ENCODE results near the gene SPN. TPM values are rescaled to one million over a fixed set of nuclear protein-coding genes. Genes with fewer than 3 reads are reported as not detected.

SPN gene
- total RNA-seq, 1 experiment from 2014 or later = not detected

- H3K27ac ChIP-seq (ENCODE audit: low read length) = no peak overlapping the region
- TF ChIP-seq EZH2 (IDR thresholded peaks at IDR 0.05; ENCODE audit: low read length, unreplicated experiment) = no peak
- no peak for TF ChIP-seq CTCF (conservative IDR thresholded peaks at IDR 0.05; ENCODE audit: low read depth, low read length)
- TF ChIP-seq EZH2phosphoT487 (IDR thresholded peaks at IDR 0.05; ENCODE audit: borderline replicate concordance, low read length) = no peak
- H3K9me2 ChIP-seq (replicated peaks; ENCODE audit: low read length) = no peaks in the 10 kb centered on the region
- no peaks in the 10 kb centered on the region for H3K4me1 ChIP-seq (ENCODE audit: insufficient read depth, low read length)
- BruUV-seq (replicated peaks) = no TSS peak
- H3K4me2 ChIP-seq (ENCODE audit: low read length) = no peak overlapping the region
- no peaks in the 10 kb centered on the region for H4K20me1 ChIP-seq (ENCODE audit: low read length)
- ATAC-seq = no peak
- intact Hi-C loops (cut with micrococcal nuclease) = no loop called here
- H3F3A ChIP-seq (ENCODE audit: low read length, unreplicated experiment) = no peaks in the 10 kb centered on the region
- H3K36me3 ChIP-seq (ENCODE audit: low read depth, low read length) = no peaks in the 10 kb centered on the region
- no peaks in the 10 kb centered on the region for H3K27me3 ChIP-seq (ENCODE audit: low read length)
- H3K79me2 ChIP-seq (ENCODE audit: low read length) = no peaks in the 10 kb centered on the region
- POLR2A ChIA-PET (ENCODE audit: unreplicated experiment) = no interaction called here
- DNase-seq = no peak
- no peak overlapping the region for H3K9ac ChIP-seq (ENCODE audit: low read length)
- H3K9me3 ChIP-seq (ENCODE audit: low read length) = no peaks in the 10 kb centered on the region
- H3K4me3 ChIP-seq (ENCODE audit: low read length) = no peak overlapping the region
- no peak overlapping the region for H2AFZ ChIP-seq (ENCODE audit: low read length)
- CTCF ChIA-PET = no interaction called here
Observed at GRCh38 chr16:29645694-29646187, 17.3 kb upstream of the SPN start.

GRCh38 chr16:29646947-29647346, 16.1 kb upstream of the SPN start:
- no TSS peak for BruUV-seq (replicated peaks)
- H3K27me3 ChIP-seq (ENCODE audit: low read length) = no peaks in the 10 kb centered on the region
- H3K4me1 ChIP-seq (ENCODE audit: insufficient read depth, low read length) = no peaks in the 10 kb centered on the region
- POLR2A ChIA-PET (ENCODE audit: unreplicated experiment) = no interaction called here
- ATAC-seq = no peak
- no peak overlapping the region for H3K4me2 ChIP-seq (ENCODE audit: low read length)
- no peak overlapping the region for H3K27ac ChIP-seq (ENCODE audit: low read length)
- intact Hi-C loops (cut with micrococcal nuclease) = no loop called here
- H2AFZ ChIP-seq (ENCODE audit: low read length) = no peak overlapping the region
- H3K9me3 ChIP-seq (ENCODE audit: low read length) = no peaks in the 10 kb centered on the region
- no peak overlapping the region for H3K4me3 ChIP-seq (ENCODE audit: low read length)
- no peaks in the 10 kb centered on the region for H4K20me1 ChIP-seq (ENCODE audit: low read length)
- no peaks in the 10 kb centered on the region for H3F3A ChIP-seq (ENCODE audit: low read length, unreplicated experiment)
- CTCF ChIA-PET = no interaction called here
- H3K36me3 ChIP-seq (ENCODE audit: low read depth, low read length) = no peaks in the 10 kb centered on the region
- H3K9ac ChIP-seq (ENCODE audit: low read length) = no peak overlapping the region
- no peaks in the 10 kb centered on the region for H3K9me2 ChIP-seq (replicated peaks; ENCODE audit: low read length)
- H3K79me2 ChIP-seq (ENCODE audit: low read length) = no peaks in the 10 kb centered on the region
- no peak for DNase-seq
- no peak for TF ChIP-seq EZH2 (IDR thresholded peaks at IDR 0.05; ENCODE audit: low read length, unreplicated experiment)
- TF ChIP-seq EZH2phosphoT487 (IDR thresholded peaks at IDR 0.05; ENCODE audit: borderline replicate concordance, low read length) = no peak
- no peak for TF ChIP-seq CTCF (conservative IDR thresholded peaks at IDR 0.05; ENCODE audit: low read depth, low read length)

GRCh38 chr16:29649588-29650494, 13.2 kb upstream of the SPN start:
- no peaks in the 10 kb centered on the region for H3K27me3 ChIP-seq (ENCODE audit: low read length)
- H3K9me2 ChIP-seq (replicated peaks; ENCODE audit: low read length) = no peaks in the 10 kb centered on the region
- H3K27ac ChIP-seq (ENCODE audit: low read length) = no peak overlapping the region
- H3K9ac ChIP-seq (ENCODE audit: low read length) = no peak overlapping the region
- H2AFZ ChIP-seq (ENCODE audit: low read length) = no peak overlapping the region
- ChIA-PET POLR2A (ENCODE audit: unreplicated experiment) (no interaction called here), CTCF (no interaction called here)
- no peaks in the 10 kb centered on the region for H3K9me3 ChIP-seq (ENCODE audit: low read length)
- H3K4me3 ChIP-seq (ENCODE audit: low read length) = no peak overlapping the region
- H3K36me3 ChIP-seq (ENCODE audit: low read depth, low read length) = no peaks in the 10 kb centered on the region
- BruUV-seq (replicated peaks) = no TSS peak
- no peaks in the 10 kb centered on the region for H3K79me2 ChIP-seq (ENCODE audit: low read length)
- intact Hi-C loops (cut with micrococcal nuclease) = no loop called here
- H3F3A ChIP-seq (ENCODE audit: low read length, unreplicated experiment) = no peaks in the 10 kb centered on the region
- TF ChIP-seq EZH2phosphoT487 (IDR thresholded peaks at IDR 0.05; ENCODE audit: borderline replicate concordance, low read length) (no peak), EZH2 (IDR thresholded peaks at IDR 0.05; ENCODE audit: low read length, unreplicated experiment) (no peak), CTCF (conservative IDR thresholded peaks at IDR 0.05; ENCODE audit: low read depth, low read length) (no peak)
- H3K4me1 ChIP-seq (ENCODE audit: insufficient read depth, low read length) = no peaks in the 10 kb centered on the region
- H3K4me2 ChIP-seq (ENCODE audit: low read length) = no peak overlapping the region
- no peak for ATAC-seq
- DNase-seq = no peak
- no peaks in the 10 kb centered on the region for H4K20me1 ChIP-seq (ENCODE audit: low read length)
